ENCODE results near the gene MYL5.

GRCh38 chr4:651884-652642 lies 22.3 kb upstream of the MYL5 start:
- TF ChIP-seq CTCF (IDR thresholded peaks at IDR 0.05) = no peak
- no peak for TF ChIP-seq POLR2A (IDR thresholded peaks at IDR 0.05)
